PFSK-1 (cell line): Measurements from ENCODE around the gene POLR3A.

ENCODE experiments used
- FOXP2 ChIP-seq: optimal IDR thresholded peaks from 2 replicates; pipeline ENCODE3; 2011; ENCODE audit warnings: borderline replicate concordance, control low read depth, inconsistent platforms; ENCODE audit not compliant: insufficient read depth; ENCODE audit errors: extremely low read length, extremely low read depth
- POLR2AphosphoS5 ChIP-seq: IDR thresholded peaks from 2 replicates; pipeline ENCODE4 v1.6.1; 2012; ENCODE audit warnings: low read depth, mild to moderate bottlenecking, control low read depth, low read length, moderate library complexity
- REST ChIP-seq, 2 experiments: IDR thresholded peaks; 2 replicates each; pipeline versions ENCODE4 v1.6.1 to v1.8.0; 2011 to 2012; ENCODE audit warnings: low read depth in 2 of 2, low read length in 2 of 2, control low read depth in 1 of 2, inconsistent platforms in 1 of 2, mild to moderate bottlenecking in 1 of 2, moderate library complexity in 1 of 2; ENCODE audit not compliant: insufficient read depth in 1 of 2
- SIN3A ChIP-seq: IDR thresholded peaks from 2 replicates; pipeline ENCODE4 v1.6.1; 2012; ENCODE audit warnings: mild to moderate bottlenecking, low read length, moderate library complexity, borderline replicate concordance; ENCODE audit not compliant: insufficient read depth
- TAF1 ChIP-seq: IDR thresholded peaks from 2 replicates; pipeline ENCODE4 v1.6.1; 2012; ENCODE audit warnings: low read length, control low read depth, borderline replicate concordance; ENCODE audit not compliant: insufficient read depth

The POLR3A gene

GRCh38 chr10:78019264-78019663 lies 10.1 kb downstream of the POLR3A start:
- TF ChIP-seq SIN3A (no peak), FOXP2 (no peak), POLR2AphosphoS5 (no peak), TAF1 (no peak), REST (IDR thresholded peaks at IDR 0.05; ENCODE audit: insufficient read depth in 1 of 2, low read depth in 2 of 2, low read length in 2 of 2) (no peak)

GRCh38 chr10:78017856-78018255 lies 11.5 kb downstream of the POLR3A start:
- no peak for TF ChIP-seq SIN3A

- no peak for TF ChIP-seq TAF1
- no peak for TF ChIP-seq REST (IDR thresholded peaks at IDR 0.05; ENCODE audit: insufficient read depth in 1 of 2, low read depth in 2 of 2, low read length in 2 of 2)
- no peak for TF ChIP-seq SIN3A
- no peak for TF ChIP-seq POLR2AphosphoS5
- no peak for TF ChIP-seq FOXP2
Measured at GRCh38 chr10:78015546-78015945, 13.8 kb downstream of the POLR3A start.

GRCh38 chr10:78013564-78013963 lies 15.8 kb downstream of the POLR3A start:
- no peak for TF ChIP-seq TAF1
- TF ChIP-seq POLR2AphosphoS5 = no peak
- no peak for TF ChIP-seq REST (IDR thresholded peaks at IDR 0.05; ENCODE audit: insufficient read depth in 1 of 2, low read depth in 2 of 2, low read length in 2 of 2)
- no peak for TF ChIP-seq FOXP2
- TF ChIP-seq SIN3A = no peak

- TF ChIP-seq REST (IDR thresholded peaks at IDR 0.05; ENCODE audit: insufficient read depth in 1 of 2, low read depth in 2 of 2, low read length in 2 of 2) (no peak), TAF1 (no peak), SIN3A (no peak), FOXP2 (no peak), POLR2AphosphoS5 (no peak)
Measured at GRCh38 chr10:78011065-78011464, 18.2 kb downstream of the POLR3A start.
